Measurements from ENCODE around the gene CFDP1.

CFDP1 gene

GRCh38 chr16:75319513-75320411, 113.5 kb downstream of the CFDP1 start:
- DNase-seq (ENCODE audit: low spot score) = no peak

GRCh38 chr16:75318737-75319136, 114.6 kb downstream of the CFDP1 start:
- DNase-seq (ENCODE audit: low spot score) = no peak

DNA sequence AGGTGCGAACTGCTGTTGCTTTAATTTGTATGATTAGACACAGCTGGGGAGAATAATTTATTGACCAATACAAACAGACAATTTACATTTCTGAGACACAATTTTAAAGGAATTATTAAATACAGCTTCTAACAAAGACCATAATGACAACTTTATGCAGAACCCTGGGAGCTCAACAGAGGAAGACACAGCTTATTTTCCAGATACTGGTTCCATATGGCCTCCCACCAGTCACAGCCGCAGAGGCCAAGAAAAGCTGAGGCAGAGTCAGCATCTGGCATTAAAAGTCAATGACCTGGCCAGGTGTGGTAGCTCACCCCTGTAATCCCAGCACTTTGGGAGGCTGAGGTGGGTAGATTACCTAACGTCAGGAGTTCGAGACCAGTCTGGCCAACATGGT, 115.8 kb downstream of the CFDP1 start:
- no peak for DNase-seq (ENCODE audit: low spot score)

GRCh38 chr16:75317101-75317522, 116.2 kb downstream of the CFDP1 start:
- DNase-seq (ENCODE audit: low spot score) = no peak

DNA sequence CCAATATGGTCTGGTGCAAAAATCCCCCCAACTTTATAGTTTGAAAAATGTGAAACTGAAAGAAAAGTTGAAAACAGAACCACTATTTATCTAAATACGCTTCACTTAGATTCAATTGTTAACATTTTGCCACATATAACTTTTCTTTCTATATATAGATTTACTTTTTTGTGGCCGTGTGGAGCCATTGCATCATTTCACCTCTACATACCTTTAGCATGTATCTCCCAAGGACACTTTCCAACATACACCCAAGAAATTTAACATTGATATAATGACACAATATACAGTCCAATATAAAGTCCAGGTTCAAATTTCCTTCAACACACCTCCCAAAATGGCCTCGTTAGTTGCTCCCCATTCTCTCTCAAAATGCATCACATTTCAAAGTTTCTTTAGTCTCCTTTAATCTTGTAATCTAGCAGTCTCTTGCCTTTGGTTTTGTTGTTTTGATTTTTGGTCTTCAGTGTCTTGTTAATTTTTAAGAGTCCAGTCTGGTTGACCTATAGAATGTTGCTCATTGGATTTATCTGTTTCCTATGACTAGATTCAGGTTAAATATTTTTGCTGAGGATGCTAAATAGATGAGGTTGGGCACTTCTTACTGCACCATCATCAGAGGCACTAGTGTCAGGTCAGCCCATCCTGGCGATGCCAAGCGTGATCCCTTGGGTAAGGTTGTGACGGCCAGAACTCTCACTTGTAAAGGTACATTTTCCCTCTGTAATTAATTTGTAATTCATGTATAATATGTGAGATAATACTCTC, 117.6 kb downstream of the CFDP1 start:
- DNase-seq (ENCODE audit: low spot score) = no peak

DNA sequence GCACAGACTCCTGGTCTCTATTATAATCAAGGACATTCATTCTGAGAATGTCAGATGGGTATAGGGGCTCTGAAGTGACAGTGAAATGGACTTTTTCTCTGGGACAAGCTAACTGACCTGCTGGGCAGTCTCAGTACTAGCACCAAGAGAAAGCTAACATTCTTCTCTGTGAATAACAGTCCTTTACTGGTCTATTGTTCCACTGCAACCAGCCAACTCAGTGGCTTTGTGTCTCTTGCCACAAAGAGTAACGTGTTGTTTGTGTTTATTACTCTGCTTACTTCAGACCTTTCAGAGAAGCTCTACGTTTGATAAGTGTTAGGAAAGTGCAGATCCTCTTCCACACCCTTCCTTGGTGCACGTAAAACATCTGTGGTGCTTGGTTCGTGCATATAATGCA, 120.4 kb downstream of the CFDP1 start:
- no peak for DNase-seq (ENCODE audit: low spot score)

DNA sequence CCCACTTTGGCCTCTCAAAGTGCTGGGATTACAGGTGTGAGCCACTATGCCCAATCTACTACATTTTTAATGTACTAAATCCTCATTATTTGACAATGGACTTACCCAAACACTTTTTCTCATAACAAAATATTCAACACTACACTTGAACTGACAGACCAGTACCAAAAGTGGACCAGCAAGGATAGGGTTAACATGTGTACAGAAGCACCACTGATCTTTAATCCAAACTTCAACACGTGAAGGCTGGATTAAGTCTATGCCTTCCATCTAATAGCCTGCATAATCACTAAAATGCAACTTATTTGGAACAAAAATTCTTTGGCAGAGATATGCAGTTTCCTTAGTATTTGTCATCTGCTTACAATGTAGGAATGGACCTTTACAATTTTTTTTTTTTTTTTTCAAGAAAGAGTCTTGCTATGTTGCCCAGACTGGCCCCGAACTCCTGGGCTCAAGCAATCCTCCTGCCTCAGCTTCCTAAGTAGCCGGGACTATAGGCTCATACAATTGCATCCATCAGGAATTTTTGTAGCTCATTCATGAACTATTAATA, 121.8 kb downstream of the CFDP1 start:
- no peak for DNase-seq (ENCODE audit: low spot score)

- no peak for DNase-seq (ENCODE audit: low spot score)
Observed at GRCh38 chr16:75310541-75310940, 122.8 kb downstream of the CFDP1 start.

DNA sequence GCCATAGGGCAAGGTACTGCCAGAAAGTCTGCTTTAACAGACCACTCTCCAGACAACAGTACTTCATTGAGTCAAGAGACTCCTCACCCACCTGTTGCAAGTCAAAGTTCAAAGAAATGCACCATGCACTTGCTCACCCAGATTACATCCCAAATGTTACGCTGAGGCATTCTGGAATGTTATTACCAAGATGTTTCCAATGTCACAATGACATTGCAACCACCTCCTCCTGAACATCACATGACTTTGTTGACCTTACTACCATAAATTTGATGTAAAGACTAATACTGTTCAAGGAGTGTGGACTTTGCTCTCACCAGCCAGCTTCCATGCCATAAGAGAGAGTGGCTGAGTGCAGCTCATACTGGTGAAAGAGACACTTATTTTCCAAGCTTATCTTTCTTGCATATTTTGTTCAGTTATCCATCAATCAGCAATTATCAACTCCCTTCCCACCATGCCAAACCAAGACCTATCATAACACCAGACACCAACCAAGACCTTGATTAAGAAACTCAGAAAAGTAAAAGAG, 123.3 kb downstream of the CFDP1 start:
- no peak for DNase-seq (ENCODE audit: low spot score)

DNA sequence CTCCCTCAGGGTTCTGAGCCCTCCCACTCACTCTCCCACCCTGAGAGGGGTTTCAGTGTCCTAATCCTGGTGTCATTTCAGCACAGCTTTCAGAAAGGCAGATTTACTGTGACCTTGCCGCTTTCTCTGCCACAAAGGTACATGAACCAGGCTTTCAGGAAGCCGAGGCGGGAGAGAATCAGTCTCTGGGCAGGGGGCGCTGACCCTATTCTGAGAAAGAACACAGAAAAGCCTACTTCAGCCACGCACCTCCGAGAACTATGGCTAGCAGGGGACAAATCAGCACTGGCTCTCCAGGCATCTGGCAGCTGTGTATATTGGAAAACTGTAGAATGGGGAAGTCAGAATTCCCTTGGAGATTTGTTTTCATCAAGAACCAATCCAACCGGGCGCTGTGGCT, 124.1 kb downstream of the CFDP1 start:
- no peak for DNase-seq (ENCODE audit: low spot score)

GRCh38 chr16:75308011-75308410, 125.3 kb downstream of the CFDP1 start:
- DNase-seq (ENCODE audit: low spot score) = no peak

DNA sequence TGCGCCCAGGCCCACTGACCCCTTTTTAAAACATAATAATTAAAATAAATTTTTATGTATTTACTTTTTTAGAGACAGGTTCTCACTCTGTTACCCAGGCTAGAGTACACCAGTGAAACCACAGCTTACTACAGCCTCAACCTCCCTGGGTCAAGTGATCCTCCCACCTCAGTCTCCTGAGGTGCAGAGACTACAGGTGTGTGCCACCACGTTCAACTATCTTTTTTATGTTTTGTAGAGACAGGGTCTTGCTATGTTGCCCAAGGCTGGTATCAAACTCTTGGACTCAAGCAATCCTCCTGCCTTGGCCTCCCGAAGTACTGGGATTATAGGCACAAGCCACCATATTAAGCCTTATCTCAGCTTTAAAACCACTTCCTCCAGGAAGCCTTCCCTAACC, 125.8 kb downstream of the CFDP1 start:
- no peak for DNase-seq (ENCODE audit: low spot score)

GRCh38 chr16:75306099-75306762, 127.1 kb downstream of the CFDP1 start:
- no peak for DNase-seq (ENCODE audit: low spot score)

DNA sequence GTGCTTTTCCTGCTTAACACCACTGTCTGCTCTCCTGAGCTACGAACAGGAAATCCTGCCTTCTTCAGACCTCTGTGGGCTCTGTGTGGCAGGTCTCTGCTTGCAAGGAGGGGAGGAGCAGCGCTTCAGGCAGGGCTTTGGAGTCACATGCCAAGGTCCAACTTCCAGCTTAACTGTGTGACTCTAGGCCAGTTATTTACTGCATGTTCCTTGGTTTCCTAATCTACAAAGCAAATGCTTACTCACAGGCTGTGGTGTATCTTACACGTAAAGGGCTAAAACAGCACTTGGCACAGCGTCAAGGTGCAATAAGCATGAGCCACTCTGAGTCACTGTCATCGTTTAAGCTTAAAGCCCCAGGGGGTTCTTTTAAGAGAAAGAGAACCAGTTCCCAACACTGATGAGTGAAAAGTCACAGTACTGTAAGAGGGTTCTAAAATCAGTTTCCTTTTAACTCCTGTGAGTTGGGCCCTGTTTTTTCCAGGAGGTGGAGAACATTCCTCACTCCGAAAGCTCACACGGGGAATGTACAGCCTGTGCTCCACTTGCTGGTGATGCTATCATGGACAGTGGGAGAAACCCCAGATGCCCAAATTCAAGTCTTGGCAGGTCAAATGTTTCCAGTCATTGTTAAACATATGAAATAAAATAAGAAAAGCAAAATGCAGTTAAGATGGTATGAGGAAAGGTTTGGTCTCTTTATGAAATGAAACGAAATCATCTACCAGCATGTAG, 127.8 kb downstream of the CFDP1 start:
- peak; percentile 51 for DNase-seq (ENCODE audit: low spot score)

DNA sequence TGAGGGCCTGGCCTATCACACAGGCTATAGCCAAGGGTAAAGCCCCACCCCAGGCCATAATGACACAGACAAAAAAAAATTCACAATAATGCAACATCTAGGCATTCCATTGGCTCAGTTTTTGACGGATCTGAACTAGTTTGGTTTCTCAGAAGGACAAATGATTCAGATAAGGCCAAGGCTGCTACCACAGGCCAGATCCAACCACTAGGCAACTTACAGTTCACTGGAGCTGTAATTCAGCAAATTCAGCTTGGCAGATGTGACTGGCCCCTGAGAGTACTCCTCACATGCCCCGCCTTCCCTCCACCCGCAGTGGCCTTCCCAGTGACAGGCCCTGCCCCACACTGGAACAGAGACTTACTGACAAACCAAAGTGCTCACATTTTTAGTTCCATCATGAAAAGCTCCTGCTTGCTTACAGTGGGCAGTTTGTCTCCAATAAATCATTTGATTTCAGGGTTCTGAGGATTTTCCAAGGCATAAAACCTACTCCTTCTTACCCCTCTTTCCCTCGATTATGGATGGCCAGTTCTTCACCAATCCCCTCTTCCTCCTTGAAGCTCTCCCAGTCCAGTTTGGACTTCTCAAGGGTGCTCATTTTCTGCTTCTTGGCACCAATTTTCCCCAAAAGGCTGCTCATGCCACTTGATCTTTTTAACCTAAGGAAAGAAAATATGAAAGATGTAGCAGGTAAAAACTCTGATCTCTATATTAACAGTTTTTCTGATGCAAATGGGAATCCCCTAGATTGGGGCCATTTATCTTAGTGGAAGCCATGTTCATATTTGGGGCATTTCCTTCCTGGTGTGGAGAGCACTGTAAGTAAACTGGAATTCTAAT, 128.6 kb downstream of the CFDP1 start:
- DNase-seq (ENCODE audit: low spot score) = no peak

DNA sequence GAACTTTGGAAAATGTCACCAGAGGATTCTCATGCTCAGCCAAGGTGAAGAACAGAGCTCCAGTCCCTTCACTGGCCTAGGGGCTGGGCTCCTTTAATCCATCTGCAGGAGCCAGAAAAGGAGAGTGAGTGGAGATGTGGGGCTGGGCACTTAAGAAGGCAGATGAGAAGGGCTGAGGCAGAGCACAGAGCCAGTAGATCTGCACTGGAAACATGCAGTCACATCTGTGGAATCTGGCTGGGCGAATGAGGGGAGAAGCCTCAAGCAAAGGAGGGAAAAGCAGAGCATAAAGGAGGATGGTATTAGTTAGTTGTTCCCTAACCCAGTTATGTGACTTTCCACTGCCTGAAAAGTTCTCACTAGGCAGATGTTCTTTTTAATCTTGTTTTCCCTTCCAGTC, 131.5 kb downstream of the CFDP1 start:
- DNase-seq (ENCODE audit: low spot score) = no peak

DNA sequence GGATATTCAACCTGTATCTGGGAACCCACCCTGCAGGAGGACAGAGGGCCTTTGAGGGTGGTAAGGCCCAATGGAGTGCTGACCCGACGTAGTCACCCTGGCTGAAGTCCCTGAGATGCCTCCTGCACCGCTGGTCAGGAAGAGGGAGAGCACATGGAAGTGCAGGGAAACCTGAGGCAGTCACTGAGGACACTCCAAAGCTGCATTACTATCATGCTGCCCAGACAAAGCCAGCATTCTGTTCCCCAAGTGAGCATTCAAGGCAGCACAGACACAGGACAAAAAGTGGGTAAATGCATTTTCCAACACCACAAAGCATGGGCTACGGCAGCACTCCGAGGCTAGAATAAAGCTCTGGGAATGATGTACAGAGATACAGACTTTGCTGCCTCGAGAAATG, 135.0 kb downstream of the CFDP1 start:
- DNase-seq (ENCODE audit: low spot score) = no peak

- no peak for DNase-seq (ENCODE audit: low spot score)
Observed at GRCh38 chr16:75296606-75297005, 136.7 kb downstream of the CFDP1 start.

GRCh38 chr16:75294773-75295459, 138.4 kb downstream of the CFDP1 start:
- no peak for DNase-seq (ENCODE audit: low spot score)

- DNase-seq (ENCODE audit: low spot score) = no peak
Observed at GRCh38 chr16:75293772-75294171, 139.5 kb downstream of the CFDP1 start.

Data from D341Med (cell line).